HG03095 (cell line): ENCODE data around the gene AKR1B1.
A peak's percentile ranks its signal among the peaks of the same experiment; 100 is the strongest.
"Not testable (repeated sequence)": the region's sequence is repeated elsewhere in the genome, so short reads cannot be mapped to it uniquely, and the experiment has no call there.

ENCODE experiments used
- ATAC-seq: cut with Tn5 transposase; IDR thresholded peaks from one replicate; pipeline ENCODE4 v1.9.1; 2021; ENCODE audit warnings: moderate library complexity; ENCODE audit not compliant: unreplicated experiment

Gene AKR1B1

GRCh38 chr7:134458806-134459698 lies at the start of gene AKR1B1:
Gene AKR1B1, minus strand, starts transcription at chr7:134459100. Its CDS starts 38 bp downstream, at chr7:134459062.
- peak; percentile 94 for ATAC-seq

- no peak for ATAC-seq
These were observed 47.0 kb upstream of the AKR1B1 start for GRCh38 chr7:134505856-134506255.

DNA sequence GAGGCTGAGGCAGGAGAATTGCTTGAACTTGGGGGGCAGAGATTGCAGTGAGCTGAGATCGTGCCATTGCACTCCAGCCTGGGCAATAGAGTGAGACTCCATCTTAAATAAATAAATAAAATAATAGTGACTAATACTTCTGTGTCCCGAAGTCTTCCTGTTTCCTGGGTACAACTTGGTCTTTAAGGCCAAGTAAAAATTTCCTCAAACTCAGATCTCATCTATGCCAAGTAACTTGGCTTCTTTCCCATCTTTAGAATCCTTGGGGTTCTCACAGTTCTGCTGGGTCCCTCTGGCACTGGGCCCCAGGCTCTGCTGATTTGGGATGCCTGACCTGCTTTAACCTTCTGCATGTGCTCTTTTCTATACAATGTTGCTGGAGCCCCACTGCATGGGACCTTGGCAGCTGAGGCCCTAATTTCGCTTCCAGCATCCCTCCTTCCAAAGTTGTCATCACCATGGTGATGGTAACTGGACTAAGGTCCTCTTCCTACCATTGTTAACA lies 45.8 kb upstream of the AKR1B1 start:
- ATAC-seq, result no peak

DNA sequence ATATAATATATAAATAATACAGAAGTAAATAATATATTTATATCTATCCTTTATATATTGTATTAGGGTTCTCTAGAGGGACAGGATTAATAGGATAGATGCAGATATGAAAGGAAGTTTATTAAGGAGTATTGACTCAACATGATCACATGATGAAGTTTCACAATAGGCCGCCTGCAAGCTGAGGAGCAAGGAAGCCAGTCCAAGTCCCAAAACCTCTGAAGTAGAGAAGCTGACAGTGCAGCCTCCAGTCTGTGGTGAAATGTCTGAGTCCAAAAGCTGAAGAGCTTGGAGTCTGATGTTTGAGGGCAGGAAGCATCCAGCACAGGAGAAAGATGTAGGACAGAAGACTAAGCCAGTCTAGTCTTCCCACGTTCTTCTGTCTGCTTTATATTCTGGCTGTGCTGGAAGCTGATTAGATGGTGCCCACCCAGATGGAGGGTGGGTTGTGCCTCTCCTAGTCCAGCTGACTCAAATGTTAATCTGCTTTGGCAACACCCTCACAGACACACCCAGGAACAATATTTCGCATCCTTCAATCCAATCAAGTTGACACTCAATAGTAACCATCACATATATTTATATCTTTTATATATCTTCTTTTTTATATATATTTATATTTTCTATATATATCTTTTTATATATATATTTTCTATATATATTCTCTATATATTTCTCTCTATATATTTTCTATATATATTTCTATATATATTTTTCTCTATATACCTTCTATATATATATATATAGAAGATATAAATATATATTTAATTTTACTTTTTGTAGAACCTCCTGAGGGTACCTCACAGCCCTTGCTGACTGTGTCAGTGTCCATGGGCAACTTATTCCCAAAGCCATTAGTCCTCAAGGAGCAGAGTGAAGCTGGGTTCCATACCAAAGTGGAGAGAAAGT lies 43.8 kb upstream of the AKR1B1 start:
- no peak for ATAC-seq

DNA sequence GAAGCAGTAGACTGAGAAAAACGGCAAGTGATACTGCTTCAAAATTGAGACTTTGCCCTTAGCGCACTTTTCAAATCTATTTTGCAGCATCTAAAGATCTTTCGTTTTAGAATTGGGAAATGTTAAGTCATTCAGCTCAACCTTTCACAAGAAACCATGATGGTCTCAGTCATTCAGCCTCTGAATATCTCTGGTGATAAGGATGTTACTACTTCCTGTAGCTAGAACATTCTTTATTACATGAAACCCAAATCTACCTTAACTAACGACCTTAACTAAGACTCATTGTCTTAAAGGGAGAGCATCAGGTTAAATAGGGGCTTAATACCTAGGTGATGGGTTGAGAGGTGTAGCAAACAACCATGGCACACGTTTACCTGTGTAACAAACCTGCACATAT lies 42.1 kb upstream of the AKR1B1 start:
- no peak for ATAC-seq

DNA sequence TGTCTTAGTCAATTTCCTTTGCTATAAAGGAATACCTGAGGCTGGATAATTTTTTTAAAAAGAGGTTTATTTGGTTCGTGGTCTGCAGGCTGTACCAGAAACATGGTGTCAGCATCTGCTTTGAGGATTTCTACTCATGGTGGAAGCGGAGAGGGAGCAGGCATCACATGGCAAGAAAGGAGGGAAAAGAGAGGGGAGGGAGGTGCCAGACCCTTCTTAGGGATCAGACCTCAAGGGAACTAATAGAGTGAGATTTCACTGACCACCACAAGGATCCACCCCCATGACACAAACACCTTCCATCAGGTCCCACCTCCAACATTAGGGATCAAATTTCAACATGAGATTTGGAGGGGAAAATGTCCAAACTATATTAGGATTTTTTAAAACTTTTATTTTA lies 41.5 kb upstream of the AKR1B1 start:
- no peak for ATAC-seq

DNA sequence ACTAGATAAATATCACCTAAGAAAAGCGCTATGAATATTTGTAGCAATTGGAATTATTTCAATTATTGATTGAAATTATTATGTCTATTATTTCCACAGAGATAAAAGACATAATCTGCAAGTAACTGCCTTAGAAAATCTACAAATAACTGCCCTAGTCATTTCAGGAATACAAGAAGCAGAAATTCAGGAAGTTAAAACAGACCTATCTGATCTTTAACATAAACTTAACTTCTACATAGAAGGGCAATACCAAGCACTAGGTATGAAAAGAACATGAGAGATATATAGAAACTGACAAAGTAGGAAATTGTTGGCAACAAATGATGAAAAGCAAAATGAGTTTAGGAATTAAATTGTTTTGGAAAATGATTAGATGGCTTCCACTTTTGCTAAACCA lies 36.6 kb upstream of the AKR1B1 start:
- ATAC-seq, result no peak

GRCh38 chr7:134493091-134493490 lies 34.2 kb upstream of the AKR1B1 start:
- no peak for ATAC-seq

DNA sequence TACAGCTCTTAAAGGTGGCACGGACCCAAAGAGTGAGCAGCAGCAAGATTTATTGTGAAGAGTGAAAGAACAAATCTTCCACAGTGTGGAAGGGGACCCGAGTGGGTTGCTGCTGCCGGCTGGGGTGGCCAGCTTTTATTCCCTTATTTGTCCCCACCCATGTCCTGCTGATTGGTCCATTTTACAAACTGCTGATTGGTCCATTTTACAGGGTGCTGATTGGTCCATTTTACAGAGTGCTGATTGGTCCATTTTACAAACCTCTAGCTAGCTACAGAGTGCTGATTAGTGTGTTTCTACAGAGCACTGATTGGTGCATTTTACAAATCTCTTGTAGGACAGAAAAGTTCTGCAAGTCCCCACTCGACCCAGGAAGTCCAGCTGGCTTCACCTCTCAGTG lies 28.8 kb upstream of the AKR1B1 start:
- ATAC-seq, result not testable (repeated sequence)

DNA sequence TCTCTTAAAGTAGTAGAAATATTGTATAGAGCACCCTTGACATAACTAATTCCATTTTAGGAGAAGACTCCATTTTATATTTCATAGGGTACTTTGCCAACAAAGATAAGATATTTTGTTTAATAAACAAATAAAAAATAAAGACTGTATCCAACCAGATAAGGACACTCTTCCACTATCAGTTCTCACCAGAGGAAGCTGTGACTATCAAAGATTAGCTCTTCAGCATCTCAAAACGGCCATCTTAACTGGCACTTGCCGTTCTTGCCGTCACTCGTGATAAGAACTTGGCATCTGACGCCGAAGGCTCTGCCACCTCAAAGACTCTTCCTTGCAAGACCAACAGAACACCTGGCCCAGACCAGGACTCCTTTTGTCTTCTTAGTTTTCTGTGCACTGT lies 26.3 kb upstream of the AKR1B1 start:
- ATAC-seq, result no peak

DNA sequence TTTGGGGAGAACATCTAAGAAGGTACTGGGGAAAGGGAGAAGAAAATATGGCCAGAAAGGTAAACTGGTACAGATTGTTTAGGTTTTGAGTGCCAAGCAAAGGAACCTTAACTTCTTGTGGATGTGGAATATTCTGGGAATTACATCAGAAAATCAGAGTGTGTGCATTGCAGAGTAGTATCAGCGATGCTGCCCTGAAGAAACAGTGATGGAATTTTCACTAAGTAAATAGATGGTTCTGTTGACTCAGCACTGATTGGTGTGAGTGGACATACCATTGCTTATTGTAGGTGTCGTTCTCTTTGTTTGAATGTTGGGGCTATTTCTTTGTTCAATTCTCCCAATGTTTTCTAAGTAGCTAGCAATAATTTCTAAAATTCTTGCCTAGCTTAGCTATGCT lies 24.4 kb upstream of the AKR1B1 start:
- no peak for ATAC-seq

GRCh38 chr7:134482858-134483257 lies 24.0 kb upstream of the AKR1B1 start:
- no peak for ATAC-seq

- no peak for ATAC-seq
These were observed 22.3 kb upstream of the AKR1B1 start for GRCh38 chr7:134481167-134481566.

DNA sequence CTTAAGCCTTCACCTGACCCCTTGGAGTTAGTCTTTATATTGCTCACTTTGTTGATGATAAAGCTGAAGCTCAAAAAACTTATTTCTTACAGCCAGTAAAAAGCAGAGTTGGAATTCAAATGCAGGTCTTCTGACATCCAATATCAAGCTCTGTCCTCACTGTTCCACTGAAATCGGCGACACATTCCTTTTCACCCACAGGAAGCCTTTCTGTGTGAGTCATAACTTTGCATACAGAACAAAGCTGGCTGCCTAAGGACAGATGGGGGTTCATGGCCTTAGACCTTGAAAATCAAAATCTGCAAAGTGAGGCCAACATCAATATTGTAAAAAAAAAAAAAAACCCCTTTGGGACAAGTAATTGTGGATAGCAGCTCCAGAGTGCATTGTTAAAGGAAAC lies 21.8 kb upstream of the AKR1B1 start:
- no peak for ATAC-seq

- no peak for ATAC-seq
These were observed 21.3 kb upstream of the AKR1B1 start for GRCh38 chr7:134480202-134480601.

DNA sequence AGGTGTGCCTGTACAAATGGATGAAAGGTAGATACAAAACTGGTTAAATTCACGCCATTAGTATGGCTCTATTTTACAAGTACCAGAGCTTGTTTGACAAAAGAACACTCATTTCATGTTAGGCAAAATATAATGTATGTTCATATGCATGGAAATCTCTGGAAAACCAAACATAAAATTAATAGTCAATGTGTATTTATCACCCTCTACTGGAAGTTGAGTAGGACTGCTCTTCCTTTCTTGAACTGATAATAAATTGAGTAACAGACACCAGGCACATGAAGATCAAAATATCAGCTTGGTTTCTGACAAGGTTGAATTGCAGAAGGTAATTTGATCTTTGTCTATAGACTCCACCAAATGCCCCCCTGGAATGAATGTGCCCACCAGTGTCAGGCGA lies 19.8 kb upstream of the AKR1B1 start:
- ATAC-seq, result no peak

GRCh38 chr7:134477954-134478353 lies 19.1 kb upstream of the AKR1B1 start:
- ATAC-seq, result no peak

DNA sequence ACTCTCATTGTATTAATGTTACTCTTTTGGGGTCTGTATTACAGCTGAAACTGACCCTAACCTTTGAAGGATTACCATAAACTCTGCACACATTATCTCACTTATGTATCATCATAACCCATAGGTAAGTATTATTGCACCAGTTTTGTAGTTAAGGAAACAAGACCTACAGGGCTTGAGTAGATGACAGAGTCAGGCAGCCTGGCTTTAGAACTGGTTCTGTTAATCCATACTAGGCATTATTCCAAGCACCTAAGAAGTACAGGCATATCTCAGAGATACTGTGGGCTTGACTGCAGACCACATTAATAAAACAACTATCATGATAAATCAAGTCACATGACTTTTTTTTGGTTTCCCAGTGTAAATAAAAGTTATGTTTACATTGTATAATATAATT lies 17.1 kb upstream of the AKR1B1 start:
- ATAC-seq, result no peak

DNA sequence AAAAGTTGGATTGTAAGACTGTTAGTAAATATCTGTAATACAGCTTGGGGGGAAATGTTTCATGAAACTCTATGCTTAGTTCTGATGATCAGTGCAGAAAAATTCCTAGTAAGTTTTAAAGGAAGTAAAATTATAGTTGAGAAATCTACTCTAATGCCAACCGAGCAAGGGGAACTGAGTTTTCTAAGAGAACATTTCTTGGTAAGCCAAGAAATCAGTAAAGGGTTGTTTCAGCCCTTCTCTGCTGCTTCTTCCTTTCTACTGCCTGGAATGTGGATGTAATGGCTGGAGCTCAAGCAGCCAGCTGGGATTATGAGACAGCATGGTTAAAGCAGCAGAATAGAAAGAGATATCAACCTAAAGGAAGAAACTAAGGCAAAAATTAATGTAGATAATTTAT lies 15.9 kb upstream of the AKR1B1 start:
- no peak for ATAC-seq

DNA sequence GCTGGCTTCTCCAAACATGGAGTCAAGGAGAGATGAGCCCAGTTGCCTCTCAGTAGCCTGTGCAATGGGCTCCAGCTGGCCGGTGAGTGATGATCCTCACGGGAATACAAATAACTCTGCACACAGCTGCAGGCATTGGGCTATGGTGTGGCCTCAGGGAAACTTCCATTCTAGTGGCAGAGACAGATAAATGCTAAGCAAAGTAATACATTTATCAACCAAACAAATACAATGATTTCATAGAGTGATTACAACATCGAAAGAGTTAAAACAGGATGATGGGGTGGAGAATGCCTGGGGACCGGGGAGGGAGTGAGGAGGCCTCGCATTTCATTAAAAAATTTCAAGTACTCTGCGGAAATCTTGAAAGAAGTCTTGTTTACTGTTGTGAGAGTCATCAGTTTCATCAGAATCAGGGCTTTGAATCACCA lies 15.0 kb upstream of the AKR1B1 start:
- ATAC-seq, result no peak

DNA sequence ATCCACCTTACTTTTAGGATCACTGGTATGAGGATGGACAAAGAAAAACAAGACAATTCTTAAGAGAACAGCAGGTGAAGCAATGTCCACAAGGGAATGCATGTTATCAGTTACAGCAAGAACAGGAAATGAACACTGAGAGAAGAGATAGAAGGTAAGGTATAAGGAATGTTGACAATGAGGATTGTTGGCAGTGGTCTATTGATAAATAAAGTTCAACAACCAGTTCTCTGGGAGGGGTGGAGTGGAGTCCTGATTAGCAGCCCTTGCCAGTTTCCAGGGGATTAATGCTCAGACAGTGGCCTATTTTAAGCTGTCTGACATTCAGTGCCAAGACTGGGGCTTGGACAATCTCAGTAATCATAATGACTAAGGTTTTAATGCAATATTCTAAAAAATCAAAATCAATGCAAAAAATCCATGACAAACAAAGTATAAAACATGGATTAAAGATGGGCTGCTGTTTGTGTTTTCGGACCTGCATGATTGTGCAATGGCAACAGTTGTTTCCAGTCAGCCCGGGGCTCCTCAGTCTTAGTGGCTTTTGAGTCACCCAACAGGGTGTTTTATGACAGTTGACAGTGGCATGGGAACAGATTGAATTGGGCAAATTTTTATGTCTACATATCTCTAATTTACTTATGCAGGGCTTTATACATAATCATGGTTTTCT lies 13.8 kb upstream of the AKR1B1 start:
- ATAC-seq, result no peak
